Measurements from ENCODE around the gene ZDHHC18. TPM values are rescaled to one million over a fixed set of nuclear protein-coding genes. Genes with fewer than 3 reads are reported as not detected.
A peak's percentile ranks its signal among the peaks of the same experiment; 100 is the strongest.

Gene ZDHHC18
- total RNA-seq, 1 donor, result 16.4 TPM

DNA sequence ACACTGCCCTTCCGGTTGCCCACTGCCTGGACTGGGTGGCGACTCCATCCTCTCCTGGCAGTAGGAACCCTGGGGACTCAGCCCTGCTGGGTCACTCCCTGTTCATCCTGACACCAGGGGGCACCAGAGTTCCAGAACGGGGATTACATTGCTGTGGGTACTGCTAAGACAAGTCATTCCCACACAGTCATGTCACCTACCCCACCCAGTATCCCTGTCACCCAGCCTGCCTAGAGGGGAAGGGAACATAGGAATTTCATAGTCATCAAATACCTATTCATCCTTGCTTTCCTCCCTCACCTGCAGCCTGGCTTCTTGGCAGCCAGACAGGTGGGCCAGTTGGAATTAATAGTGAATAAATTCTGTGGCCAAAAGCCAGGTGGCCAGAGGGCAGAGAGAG lies 26.7 kb downstream of the ZDHHC18 start:
- TF ChIP-seq, protein P1, sequence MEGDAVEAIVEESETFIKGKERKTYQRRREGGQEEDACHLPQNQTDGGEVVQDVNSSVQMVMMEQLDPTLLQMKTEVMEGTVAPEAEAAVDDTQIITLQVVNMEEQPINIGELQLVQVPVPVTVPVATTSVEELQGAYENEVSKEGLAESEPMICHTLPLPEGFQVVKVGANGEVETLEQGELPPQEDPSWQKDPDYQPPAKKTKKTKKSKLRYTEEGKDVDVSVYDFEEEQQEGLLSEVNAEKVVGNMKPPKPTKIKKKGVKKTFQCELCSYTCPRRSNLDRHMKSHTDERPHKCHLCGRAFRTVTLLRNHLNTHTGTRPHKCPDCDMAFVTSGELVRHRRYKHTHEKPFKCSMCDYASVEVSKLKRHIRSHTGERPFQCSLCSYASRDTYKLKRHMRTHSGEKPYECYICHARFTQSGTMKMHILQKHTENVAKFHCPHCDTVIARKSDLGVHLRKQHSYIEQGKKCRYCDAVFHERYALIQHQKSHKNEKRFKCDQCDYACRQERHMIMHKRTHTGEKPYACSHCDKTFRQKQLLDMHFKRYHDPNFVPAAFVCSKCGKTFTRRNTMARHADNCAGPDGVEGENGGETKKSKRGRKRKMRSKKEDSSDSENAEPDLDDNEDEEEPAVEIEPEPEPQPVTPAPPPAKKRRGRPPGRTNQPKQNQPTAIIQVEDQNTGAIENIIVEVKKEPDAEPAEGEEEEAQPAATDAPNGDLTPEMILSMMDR (IDR thresholded peaks at IDR 0.05; ENCODE audit: insufficient read depth, low read depth, low read length), result peak; percentile 91
- H3K4me3 ChIP-seq (ENCODE audit: low read depth, low read length), result no peak overlapping the region
- peak; percentile 79 for DNase-seq (ENCODE audit: low read depth)

DNA sequence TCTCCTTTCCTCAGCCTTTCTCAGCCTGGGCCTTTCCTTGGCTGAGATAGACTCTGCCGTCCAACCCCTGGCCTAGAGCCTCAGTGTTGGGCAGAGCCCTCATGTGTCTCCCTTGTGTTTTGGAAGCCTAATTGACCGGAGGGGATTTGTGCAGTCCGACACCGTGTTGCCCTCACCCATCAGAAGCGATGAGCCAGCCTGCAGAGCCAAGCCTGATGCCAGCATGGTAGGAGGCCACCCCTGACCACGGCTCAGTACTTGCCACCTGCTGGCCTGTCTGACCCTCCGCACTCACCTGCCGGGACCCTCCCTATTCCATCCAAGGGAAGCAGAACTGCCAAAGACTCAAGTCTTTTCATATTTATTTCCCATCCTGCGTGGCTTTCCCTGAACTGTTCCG lies 27.1 kb downstream of the ZDHHC18 start:
- TF ChIP-seq, protein P1 (IDR thresholded peaks at IDR 0.05; ENCODE audit: insufficient read depth, low read depth, low read length), result no peak
- DNase-seq (ENCODE audit: low read depth), result no peak
- no peak overlapping the region for H3K4me3 ChIP-seq (ENCODE audit: low read depth, low read length)

DNA sequence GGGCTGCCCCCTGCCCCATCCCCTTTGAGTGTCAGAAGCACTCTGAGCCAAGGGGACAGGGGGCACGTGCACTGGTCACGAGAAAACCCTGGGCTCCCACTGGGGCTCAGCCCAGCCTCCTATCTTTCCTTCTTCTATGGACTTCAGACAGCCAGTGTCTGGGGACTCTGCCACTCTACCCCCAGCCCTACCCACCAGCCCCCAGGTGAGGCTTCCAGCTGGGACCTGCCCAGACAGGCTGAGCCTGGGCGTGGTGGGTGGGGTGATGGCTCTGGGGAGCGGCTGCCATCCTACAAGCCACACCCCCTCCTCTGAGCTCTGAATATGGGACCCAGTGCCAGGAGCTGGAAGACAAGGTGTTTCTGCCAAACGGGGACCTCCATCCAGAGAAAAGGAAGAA lies 28.4 kb downstream of the ZDHHC18 start:
- no peak overlapping the region for H3K4me3 ChIP-seq (ENCODE audit: low read depth, low read length)
- no peak for DNase-seq (ENCODE audit: low read depth)
- TF ChIP-seq, protein P1 (IDR thresholded peaks at IDR 0.05; ENCODE audit: insufficient read depth, low read depth, low read length), result no peak

DNA sequence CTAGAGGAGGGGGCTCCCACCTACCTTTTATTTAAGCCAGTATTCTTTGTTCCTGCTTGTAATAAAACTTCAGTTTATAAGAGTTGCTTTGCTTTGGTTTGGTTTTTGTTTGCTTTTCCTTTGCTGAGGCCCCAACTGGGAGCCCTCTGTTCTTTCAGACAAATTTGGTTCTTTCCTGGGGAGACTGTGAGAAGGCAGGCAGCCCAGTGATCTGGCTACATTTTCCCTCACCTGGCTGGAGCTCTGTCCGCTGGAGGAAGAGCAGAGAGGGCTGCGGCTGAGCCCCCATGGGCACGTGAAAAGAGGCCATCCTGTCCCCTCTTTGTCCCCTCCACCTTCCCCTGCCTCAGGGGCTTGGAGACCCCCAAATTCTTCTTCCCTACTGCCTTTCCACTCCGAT lies 29.1 kb downstream of the ZDHHC18 start:
- no peak for DNase-seq (ENCODE audit: low read depth)
- TF ChIP-seq, protein P1 (IDR thresholded peaks at IDR 0.05; ENCODE audit: insufficient read depth, low read depth, low read length), result no peak
- H3K4me3 ChIP-seq (ENCODE audit: low read depth, low read length), result no peak overlapping the region

DNA sequence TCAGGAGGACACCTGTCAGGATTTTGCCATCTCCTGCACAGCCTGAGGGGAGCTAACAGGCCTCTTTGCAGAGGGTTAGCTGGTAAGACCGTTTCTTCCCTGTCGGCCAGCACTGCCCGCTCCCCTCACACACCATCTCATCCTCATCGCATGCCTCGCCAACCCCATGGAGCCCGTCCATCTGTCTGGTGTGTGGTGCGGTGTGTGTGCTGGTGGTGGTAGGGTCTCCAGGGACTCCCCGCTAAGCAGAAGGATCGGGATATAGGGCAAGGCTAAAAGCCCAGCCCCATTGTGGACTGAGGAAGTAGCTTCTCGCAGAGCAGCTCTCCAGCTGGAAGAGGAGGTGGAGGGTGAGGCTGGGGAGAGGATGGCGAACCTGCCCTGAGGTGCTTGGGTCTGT lies 29.7 kb downstream of the ZDHHC18 start:
- DNase-seq (ENCODE audit: low read depth), result no peak
- no peak overlapping the region for H3K4me3 ChIP-seq (ENCODE audit: low read depth, low read length)
- TF ChIP-seq, protein P1 (IDR thresholded peaks at IDR 0.05; ENCODE audit: insufficient read depth, low read depth, low read length), result no peak

DNA sequence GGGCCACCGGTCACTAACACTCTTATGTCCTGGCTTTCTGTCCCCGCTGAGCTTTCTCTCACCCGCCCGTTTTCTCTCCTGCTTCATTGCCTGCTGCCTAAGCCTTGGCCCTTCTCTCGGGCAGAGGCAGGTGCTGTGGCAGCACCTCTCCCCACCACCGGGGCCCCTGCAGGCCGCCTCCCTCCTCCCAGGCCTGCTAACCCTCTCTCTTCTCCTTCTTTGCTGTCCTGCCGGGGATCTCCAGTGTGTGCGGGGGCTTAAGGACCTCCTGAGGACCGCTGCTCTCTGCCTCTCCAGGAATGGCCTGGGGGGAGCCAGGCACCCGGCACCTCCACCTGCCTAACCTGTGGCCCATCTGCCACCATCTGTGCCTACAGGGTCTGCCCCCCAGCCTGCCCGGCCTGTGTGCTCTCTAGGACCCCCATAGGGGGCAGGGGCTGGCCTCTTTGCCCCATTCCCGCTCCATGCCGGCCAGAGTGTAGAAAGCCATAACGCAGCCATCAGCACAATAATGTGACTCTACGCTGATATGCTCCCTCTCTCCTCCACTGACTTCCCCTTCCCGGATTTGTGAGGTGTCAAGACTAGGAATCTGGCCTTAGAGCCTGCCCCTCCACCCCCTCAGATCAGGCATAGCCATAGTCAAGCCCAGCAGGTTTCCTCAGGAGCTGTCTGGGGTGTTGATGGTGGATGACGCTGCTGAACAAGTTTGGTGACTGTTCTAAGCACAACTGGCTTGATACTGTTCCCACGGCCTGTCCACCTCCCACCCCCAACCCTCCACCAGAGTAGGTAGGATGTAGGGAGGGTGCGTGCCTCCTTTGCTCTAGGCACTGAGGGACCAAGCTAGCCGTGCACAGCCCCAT lies 30.3 kb downstream of the ZDHHC18 start:
- no peak for DNase-seq (ENCODE audit: low read depth)
- TF ChIP-seq, protein P1 (IDR thresholded peaks at IDR 0.05; ENCODE audit: insufficient read depth, low read depth, low read length), result no peak
- no peak overlapping the region for H3K4me3 ChIP-seq (ENCODE audit: low read depth, low read length)

All from fibroblast of villous mesenchyme (primary cell).